ENCODE measurements around the gene MCCD1. TPM values are rescaled to one million over a fixed set of nuclear protein-coding genes. Genes with fewer than 3 reads are reported as not detected.
A peak's percentile ranks its signal among the peaks of the same experiment; 100 is the strongest.

MCCD1 gene
- polyA plus RNA-seq, 2 of the 4 experiments (the other 2 are of a cell fraction), result not detected

DNA sequence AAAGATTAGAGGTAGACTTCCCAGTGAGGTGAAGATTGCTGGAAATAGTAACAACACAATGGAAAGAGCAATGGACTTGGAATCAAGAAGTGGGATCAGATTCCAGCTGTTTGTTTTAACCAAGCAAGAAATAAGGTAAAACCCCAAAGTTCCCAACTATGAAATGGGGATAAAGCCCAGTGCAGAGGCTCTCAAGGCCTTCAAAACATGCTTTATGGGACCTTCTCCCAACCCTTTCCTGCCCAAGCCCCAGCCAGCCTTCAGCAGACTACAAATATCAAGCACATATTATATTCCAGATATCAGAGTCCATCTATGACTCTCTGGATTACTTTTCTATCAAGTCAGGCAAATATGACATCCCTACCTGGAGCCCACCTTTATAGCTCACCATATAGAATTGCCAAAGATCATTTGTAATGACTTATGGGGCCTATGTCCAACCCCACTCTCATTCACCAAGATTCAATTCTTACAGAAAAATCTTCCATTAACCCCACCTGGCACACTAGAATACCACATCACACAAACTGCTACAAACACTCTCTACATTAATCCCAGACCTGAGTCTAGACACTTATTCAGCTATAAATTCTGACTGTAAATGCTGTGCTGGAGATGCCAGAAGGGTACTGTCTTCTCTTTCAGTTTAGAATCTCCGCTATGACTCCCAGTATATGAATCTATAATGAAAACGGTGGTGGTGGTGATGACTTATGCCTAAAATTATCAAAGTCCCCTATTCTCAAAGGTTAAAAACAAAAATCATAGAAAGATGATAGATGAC, 7.0 kb downstream of the MCCD1 start:
- CTCF ChIA-PET, result interaction anchor here (0.6 to 2.7 kb wide), 3 partner anchors 10 to 151 kb away, joined by 3 to 8 read pairs (median 3); partner anchors contain the start of genes ATP6V1G2 and NFKBIL1
- no peak for FAIRE-seq
- no peaks in the 10 kb centered on the region for H3K9me3 ChIP-seq

DNA sequence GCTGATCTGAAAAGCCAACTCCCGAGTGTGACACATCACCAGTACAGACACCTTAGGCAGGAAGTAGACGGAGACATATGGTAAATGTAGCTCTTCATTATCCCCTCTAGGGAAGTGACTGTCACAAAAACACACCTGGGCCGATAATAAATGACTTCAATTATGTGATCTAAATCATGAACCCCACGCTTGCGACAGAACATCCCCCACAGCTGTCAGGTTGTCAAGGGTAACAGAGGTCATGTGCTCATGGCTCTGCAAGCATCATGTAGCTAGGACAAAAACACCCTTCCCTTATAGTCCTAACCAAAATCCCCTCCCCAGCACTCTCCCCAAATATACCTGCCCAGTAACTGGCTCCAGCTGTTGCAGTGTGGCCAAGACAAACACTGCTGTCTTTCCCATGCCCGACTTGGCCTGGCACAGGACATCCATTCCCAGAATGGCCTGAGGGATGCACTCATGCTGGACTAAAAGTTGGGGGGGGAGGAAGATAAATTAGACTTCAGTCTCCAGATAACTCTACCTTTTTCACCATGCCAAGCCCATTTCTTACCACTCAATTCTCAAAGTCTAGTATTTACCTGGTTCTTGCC, 10.1 kb downstream of the MCCD1 start:
- Histone ChIP-seq H3K4me2 (peak overlapping the region; percentile 97), H3K4me1 (peaks cover 28% of the 10 kb centered on the region), H3K9me3 (no peaks in the 10 kb centered on the region), H3K27ac (no peak overlapping the region), H3K4me3 (no peak overlapping the region; the same call in 2 of the 3 replicates)
- no peak for TF ChIP-seq CEBPB (IDR thresholded peaks at IDR 0.05)
- no peak for TF ChIP-seq POLR2AphosphoS2 (conservative IDR thresholded peaks at IDR 0.05; ENCODE audit: low read length)
- no peak for TF ChIP-seq TP53 (CRISPR knock-in tag; IDR thresholded peaks at IDR 0.05)
- TF ChIP-seq FOSL2 (IDR thresholded peaks at IDR 0.05), result no peak
- TF ChIP-seq FOSL2 (CRISPR knock-in tag; IDR thresholded peaks at IDR 0.05), result no peak
- no peak for TF ChIP-seq JUNB (IDR thresholded peaks at IDR 0.05)
- TF ChIP-seq NR3C1 (IDR thresholded peaks at IDR 0.05), result no peak
- no peak for TF ChIP-seq POLR2A (IDR thresholded peaks at IDR 0.05; ENCODE audit: low read length)
- no peak for TF ChIP-seq KDM1A (IDR thresholded peaks at IDR 0.05; ENCODE audit: low read depth)
- TF ChIP-seq PHF8 (IDR thresholded peaks at IDR 0.05; ENCODE audit: borderline replicate concordance, low read depth), result no peak
- TF ChIP-seq HOXB13 (CRISPR knock-in tag; IDR thresholded peaks at IDR 0.05; ENCODE audit: low read depth), result no peak
- TF ChIP-seq, protein P1, sequence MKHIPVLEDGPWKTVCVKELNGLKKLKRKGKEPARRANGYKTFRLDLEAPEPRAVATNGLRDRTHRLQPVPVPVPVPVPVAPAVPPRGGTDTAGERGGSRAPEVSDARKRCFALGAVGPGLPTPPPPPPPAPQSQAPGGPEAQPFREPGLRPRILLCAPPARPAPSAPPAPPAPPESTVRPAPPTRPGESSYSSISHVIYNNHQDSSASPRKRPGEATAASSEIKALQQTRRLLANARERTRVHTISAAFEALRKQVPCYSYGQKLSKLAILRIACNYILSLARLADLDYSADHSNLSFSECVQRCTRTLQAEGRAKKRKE (CRISPR knock-in tag; IDR thresholded peaks at IDR 0.05; ENCODE audit: low read depth), result no peak
- no peak for TF ChIP-seq CBX8 (IDR thresholded peaks at IDR 0.05)
- TF ChIP-seq ZFP36 (IDR thresholded peaks at IDR 0.05; ENCODE audit: borderline replicate concordance, partially characterized antibody), result no peak
- no peak for TF ChIP-seq ZNF302 (CRISPR knock-in tag; IDR thresholded peaks at IDR 0.05)
- TF ChIP-seq, protein P2, sequence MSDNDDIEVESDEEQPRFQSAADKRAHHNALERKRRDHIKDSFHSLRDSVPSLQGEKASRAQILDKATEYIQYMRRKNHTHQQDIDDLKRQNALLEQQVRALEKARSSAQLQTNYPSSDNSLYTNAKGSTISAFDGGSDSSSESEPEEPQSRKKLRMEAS (IDR thresholded peaks at IDR 0.05), result no peak
- TF ChIP-seq, protein P3, sequence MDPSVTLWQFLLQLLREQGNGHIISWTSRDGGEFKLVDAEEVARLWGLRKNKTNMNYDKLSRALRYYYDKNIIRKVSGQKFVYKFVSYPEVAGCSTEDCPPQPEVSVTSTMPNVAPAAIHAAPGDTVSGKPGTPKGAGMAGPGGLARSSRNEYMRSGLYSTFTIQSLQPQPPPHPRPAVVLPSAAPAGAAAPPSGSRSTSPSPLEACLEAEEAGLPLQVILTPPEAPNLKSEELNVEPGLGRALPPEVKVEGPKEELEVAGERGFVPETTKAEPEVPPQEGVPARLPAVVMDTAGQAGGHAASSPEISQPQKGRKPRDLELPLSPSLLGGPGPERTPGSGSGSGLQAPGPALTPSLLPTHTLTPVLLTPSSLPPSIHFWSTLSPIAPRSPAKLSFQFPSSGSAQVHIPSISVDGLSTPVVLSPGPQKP (IDR thresholded peaks at IDR 0.05; ENCODE audit: low read depth, low read length), result no peak
- no peak for TF ChIP-seq MAFK (IDR thresholded peaks at IDR 0.05; ENCODE audit: partially characterized antibody)
- FAIRE-seq, result no peak
- POLR2A ChIA-PET, result no interaction called here
- CTCF ChIA-PET, result interaction anchor here (1.1 to 1.5 kb wide), 2 partner anchors 14 to 59 kb away, joined by 4 to 5 read pairs; no protein-coding TSS in a partner anchor
- WGBS (ENCODE audit: missing lambda C conversion rate), result 79% methylated on average over 6 of the region's 6 CpGs
- no peak for ATAC-seq
- no peak for DNase-seq (ENCODE audit: low read depth in 1 of 2, low spot score in 1 of 2)

More for the DNA sequence above, 7.0 kb downstream of the MCCD1 start:
- TF ChIP-seq RAD21 (conservative IDR thresholded peaks at IDR 0.05 in 1 of 2, IDR thresholded peaks at IDR 0.05 in 1 of 2), result no peak
- TF ChIP-seq EHMT2 (IDR thresholded peaks at IDR 0.05; ENCODE audit: low read depth), result no peak
- TF ChIP-seq TP53 (CRISPR knock-in tag; IDR thresholded peaks at IDR 0.05), result no peak
- TF ChIP-seq CHD2 (IDR thresholded peaks at IDR 0.05; ENCODE audit: low read length, partially characterized antibody), result no peak
- TF ChIP-seq ZNF302 (CRISPR knock-in tag; IDR thresholded peaks at IDR 0.05), result no peak
- TF ChIP-seq POLR2AphosphoS2 (conservative IDR thresholded peaks at IDR 0.05; ENCODE audit: low read length), result no peak
- TF ChIP-seq SMC3 (IDR thresholded peaks at IDR 0.05), result no peak
- TF ChIP-seq HOXA7 (CRISPR knock-in tag; IDR thresholded peaks at IDR 0.05), result no peak
- no peak for TF ChIP-seq CHD4 (IDR thresholded peaks at IDR 0.05; ENCODE audit: borderline replicate concordance)
- TF ChIP-seq CEBPB (IDR thresholded peaks at IDR 0.05), result no peak
- no peak for TF ChIP-seq HOXB13 (CRISPR knock-in tag; IDR thresholded peaks at IDR 0.05; ENCODE audit: low read depth)
- no peak for TF ChIP-seq CBX8 (IDR thresholded peaks at IDR 0.05)
- TF ChIP-seq ESRRA (IDR thresholded peaks at IDR 0.05; ENCODE audit: borderline replicate concordance, low read length), result no peak
- TF ChIP-seq KDM1A (IDR thresholded peaks at IDR 0.05; ENCODE audit: low read depth), result no peak
- TF ChIP-seq HEYL (CRISPR knock-in tag; IDR thresholded peaks at IDR 0.05), result no peak
- TF ChIP-seq, protein P4, sequence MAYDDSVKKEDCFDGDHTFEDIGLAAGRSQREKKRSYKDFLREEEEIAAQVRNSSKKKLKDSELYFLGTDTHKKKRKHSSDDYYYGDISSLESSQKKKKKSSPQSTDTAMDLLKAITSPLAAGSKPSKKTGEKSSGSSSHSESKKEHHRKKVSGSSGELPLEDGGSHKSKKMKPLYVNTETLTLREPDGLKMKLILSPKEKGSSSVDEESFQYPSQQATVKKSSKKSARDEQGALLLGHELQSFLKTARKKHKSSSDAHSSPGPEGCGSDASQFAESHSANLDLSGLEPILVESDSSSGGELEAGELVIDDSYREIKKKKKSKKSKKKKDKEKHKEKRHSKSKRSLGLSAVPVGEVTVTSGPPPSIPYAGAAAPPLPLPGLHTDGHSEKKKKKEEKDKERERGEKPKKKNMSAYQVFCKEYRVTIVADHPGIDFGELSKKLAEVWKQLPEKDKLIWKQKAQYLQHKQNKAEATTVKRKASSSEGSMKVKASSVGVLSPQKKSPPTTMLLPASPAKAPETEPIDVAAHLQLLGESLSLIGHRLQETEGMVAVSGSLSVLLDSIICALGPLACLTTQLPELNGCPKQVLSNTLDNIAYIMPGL (CRISPR knock-in tag; IDR thresholded peaks at IDR 0.05; ENCODE audit: borderline replicate concordance), result no peak
- TF ChIP-seq, protein P5, sequence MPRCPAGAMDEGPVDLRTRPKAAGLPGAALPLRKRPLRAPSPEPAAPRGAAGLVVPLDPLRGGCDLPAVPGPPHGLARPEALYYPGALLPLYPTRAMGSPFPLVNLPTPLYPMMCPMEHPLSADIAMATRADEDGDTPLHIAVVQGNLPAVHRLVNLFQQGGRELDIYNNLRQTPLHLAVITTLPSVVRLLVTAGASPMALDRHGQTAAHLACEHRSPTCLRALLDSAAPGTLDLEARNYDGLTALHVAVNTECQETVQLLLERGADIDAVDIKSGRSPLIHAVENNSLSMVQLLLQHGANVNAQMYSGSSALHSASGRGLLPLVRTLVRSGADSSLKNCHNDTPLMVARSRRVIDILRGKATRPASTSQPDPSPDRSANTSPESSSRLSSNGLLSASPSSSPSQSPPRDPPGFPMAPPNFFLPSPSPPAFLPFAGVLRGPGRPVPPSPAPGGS (IDR thresholded peaks at IDR 0.05), result no peak
- no peak for TF ChIP-seq RFX5 (IDR thresholded peaks at IDR 0.05)
- TF ChIP-seq, protein P6, sequence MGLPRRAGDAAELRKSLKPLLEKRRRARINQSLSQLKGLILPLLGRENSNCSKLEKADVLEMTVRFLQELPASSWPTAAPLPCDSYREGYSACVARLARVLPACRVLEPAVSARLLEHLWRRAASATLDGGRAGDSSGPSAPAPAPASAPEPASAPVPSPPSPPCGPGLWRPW (IDR thresholded peaks at IDR 0.05), result no peak
- no peak for TF ChIP-seq JUN (IDR thresholded peaks at IDR 0.05)
- DNase-seq (ENCODE audit: low read depth in 1 of 2, low spot score in 1 of 2) (no peak), ATAC-seq (no peak)
- WGBS (ENCODE audit: missing lambda C conversion rate), result 84% methylated on average over 2 of the region's 2 CpGs
- peaks cover 24% of the 10 kb centered on the region for H3K4me1 ChIP-seq
- H3K27ac ChIP-seq, result no peak overlapping the region
- H3K4me3 ChIP-seq, result no peak overlapping the region
- POLR2A ChIA-PET, result no interaction called here
- H3K4me2 ChIP-seq, result no peak overlapping the region

All from A549 (cell line).